OCI-LY7 (cell line): ENCODE results near the gene RBBP8NL. TPM values are rescaled to one million over a fixed set of nuclear protein-coding genes. Genes with fewer than 3 reads are reported as not detected.

Source experiments
- BruUV-seq: library from RNA; stranded (reverse); fragments of 400-500 nt; replicated peaks from 2 replicates; lab custom pipeline; 2021; lab: Mats Ljungman, UMichigan
- CTCF ChIA-PET: fragments of 300-600 bp; sonication (Branson Sonifier 250); formaldehyde crosslinking; loops from one replicate; lab custom pipeline; 2022; ENCODE audit warnings: antibody characterized with exemption; ENCODE audit not compliant: unreplicated experiment; lab: Charles Lee
- POLR2A ChIA-PET: fragments of 300-600 bp; sonication (Branson Sonifier 250); formaldehyde crosslinking; loops from one replicate; lab custom pipeline; 2022; ENCODE audit warnings: antibody characterized with exemption; lab: Charles Lee
- DNase-seq: peaks from one replicate; pipeline ENCODE4 v3.0.0-alpha.2; 2015; ENCODE audit warnings: low spot score
- H2AFZ ChIP-seq: fragments of 200-600 bp; sonication (generic), shearing (Covaris generic); 2 replicates; pipeline ENCODE4 v1.6.1; 2014; ENCODE audit warnings: mild to moderate bottlenecking, antibody characterized with exemption, low read length, moderate library complexity
- H3K27ac ChIP-seq: fragments of 200-600 bp; sonication (generic); 2 replicates; pipeline ENCODE4 v1.5.1; 2014; ENCODE audit warnings: mixed run types, low read depth, mild to moderate bottlenecking, moderate library complexity, low read length, inconsistent platforms; ENCODE audit not compliant: poor library complexity, severe bottlenecking
- H3K36me3 ChIP-seq: fragments of 200-600 bp; sonication (generic); 2 replicates; pipeline ENCODE4 v1.6.1; 2014; ENCODE audit warnings: mild to moderate bottlenecking, antibody characterized with exemption, low read length, moderate library complexity, mixed read lengths; ENCODE audit not compliant: insufficient read depth
- H3K4me1 ChIP-seq: fragments of 200-600 bp; sonication (generic); 2 replicates; pipeline ENCODE4 v1.5.1; 2014; ENCODE audit warnings: mild to moderate bottlenecking, low read length; ENCODE audit not compliant: insufficient read depth, poor library complexity, severe bottlenecking
- H3K4me2 ChIP-seq: fragments of 200-600 bp; sonication (generic); 2 replicates; pipeline ENCODE4 v1.6.1; 2014; ENCODE audit warnings: mild to moderate bottlenecking, low read length
- H3K4me3 ChIP-seq: fragments of 200-600 bp; sonication (generic); 2 replicates; pipeline ENCODE4 v1.5.1; 2014; ENCODE audit warnings: mild to moderate bottlenecking, low read depth, low read length; ENCODE audit not compliant: poor library complexity, severe bottlenecking
- H3K79me2 ChIP-seq: fragments of 200-600 bp; sonication (generic); 2 replicates; pipeline ENCODE4 v1.6.1; 2016; ENCODE audit warnings: low read depth, mild to moderate bottlenecking, low read length, moderate library complexity, mixed read lengths; ENCODE audit not compliant: insufficient read depth
- H3K9me2 ChIP-seq: fragments of 200-600 bp; sonication (generic); 2 replicates; pipeline ENCODE4 v1.6.1; 2016; ENCODE audit warnings: mild to moderate bottlenecking, low read length, mixed read lengths; ENCODE audit not compliant: insufficient read depth
- H3K9me3 ChIP-seq: fragments of 200-600 bp; sonication (generic); 2 replicates; pipeline ENCODE4 v1.6.1; 2014; ENCODE audit warnings: mild to moderate bottlenecking, mixed run types, low read length, mixed read lengths
- H4K20me1 ChIP-seq: fragments of 200-600 bp; sonication (generic); 2 replicates; pipeline ENCODE4 v1.6.1; 2014; ENCODE audit warnings: mild to moderate bottlenecking, antibody characterized with exemption, low read length, moderate library complexity, mixed read lengths; ENCODE audit not compliant: insufficient read depth
- CTCF ChIP-seq: fragments of 200-600 bp; sonication (generic); conservative IDR thresholded peaks from 2 replicates; pipeline ENCODE4 v1.5.1; 2014; ENCODE audit warnings: mild to moderate bottlenecking, antibody characterized with exemption, low read length, moderate library complexity, mixed read lengths
- EZH2phosphoT487 ChIP-seq: fragments of 200-600 bp; sonication (generic); IDR thresholded peaks from 2 replicates; pipeline ENCODE4 v1.6.1; 2018; ENCODE audit warnings: low read depth, borderline replicate concordance, mild to moderate bottlenecking, mixed run types, antibody characterized with exemption, low read length, moderate library complexity, mixed read lengths
- intact Hi-C: fragments of 100-400 bp; cut with micrococcal nuclease; formaldehyde crosslinking; loops from one replicate; pipeline ENCODE4 v1.10.0; 2022; ENCODE audit not compliant: unreplicated experiment
- total RNA-seq, 2 experiments: library from RNA; depleted of rRNA in 1 of 2; stranded (reverse); fragments of >200 nt in 1 of 2; shearing (Covaris generic) in 1 of 2; gene quantifications; 2 replicates each; pipeline ENCODE4 v1.2.3, GENCODE V29; 2014 to 2022

The RBBP8NL gene
- total RNA-seq, 2 experiments from 2014 or later = not detected

DNA sequence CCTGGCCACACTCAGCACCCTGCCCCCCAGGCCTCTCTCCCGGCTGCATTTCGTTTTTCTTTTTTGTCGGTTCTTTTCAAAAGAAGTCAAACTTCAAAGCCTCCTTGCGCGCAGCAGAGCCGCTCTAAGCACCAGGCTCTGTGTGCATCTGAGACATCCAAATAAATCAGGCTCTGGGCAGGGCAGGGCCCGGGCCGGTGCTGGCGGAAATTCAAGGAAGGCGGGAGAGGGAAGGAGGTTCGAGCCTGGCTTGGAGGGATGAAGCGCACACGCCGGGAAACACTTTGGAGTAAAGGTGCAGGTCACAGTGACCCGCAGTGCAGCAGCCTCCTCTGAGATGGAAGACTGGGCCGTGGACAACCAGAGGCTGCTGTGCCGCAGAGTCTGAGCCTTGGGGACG, 42.7 kb upstream of the RBBP8NL start:
- H3K79me2 ChIP-seq = no peaks in the 10 kb centered on the region
- intact Hi-C loops = no loop called here
- H3K27ac ChIP-seq = no peak overlapping the region
- no peaks in the 10 kb centered on the region for H3K36me3 ChIP-seq
- no peak overlapping the region for H3K4me2 ChIP-seq
- no peak for DNase-seq
- no TSS peak for BruUV-seq
- TF ChIP-seq CTCF (no peak), EZH2phosphoT487 (no peak)
- H3K4me1 ChIP-seq = no peaks in the 10 kb centered on the region
- no peaks in the 10 kb centered on the region for H3K9me2 ChIP-seq
- CTCF ChIA-PET = no interaction called here
- H2AFZ ChIP-seq = no peak overlapping the region
- no peaks in the 10 kb centered on the region for H3K9me3 ChIP-seq
- POLR2A ChIA-PET = no interaction called here
- no peak overlapping the region for H3K4me3 ChIP-seq
- H4K20me1 ChIP-seq = no peaks in the 10 kb centered on the region

DNA sequence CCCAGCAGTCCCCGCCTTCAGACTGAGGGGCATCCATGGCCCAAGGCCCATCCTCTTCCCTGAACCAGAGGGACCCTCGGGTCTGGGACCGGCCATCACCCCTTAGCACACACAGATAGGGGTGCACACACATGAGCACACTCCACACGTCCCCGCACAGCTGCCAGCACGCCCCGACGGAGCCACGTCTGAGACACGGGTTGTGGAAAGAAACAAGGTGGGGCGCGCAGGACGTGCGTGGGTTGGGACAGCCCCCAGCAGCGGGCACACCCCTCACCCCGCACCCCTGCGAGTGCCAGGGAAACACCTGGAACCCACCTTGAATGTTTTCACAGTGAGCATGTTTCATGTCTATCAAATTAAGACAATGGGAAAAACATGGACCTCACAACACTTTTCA, 42.0 kb upstream of the RBBP8NL start:
- DNase-seq = no peak
- intact Hi-C loops = no loop called here

More for the DNA sequence above, 42.0 kb upstream of the RBBP8NL start:
- H2AFZ ChIP-seq = no peak overlapping the region
- ChIA-PET CTCF (no interaction called here), POLR2A (no interaction called here)
- H3K4me2 ChIP-seq = no peak overlapping the region
- BruUV-seq = no TSS peak
- no peaks in the 10 kb centered on the region for H3K4me1 ChIP-seq
- no peak for TF ChIP-seq EZH2phosphoT487
- TF ChIP-seq CTCF = no peak
- no peak overlapping the region for H3K27ac ChIP-seq
- no peaks in the 10 kb centered on the region for H3K9me3 ChIP-seq
- no peaks in the 10 kb centered on the region for H3K9me2 ChIP-seq
- H4K20me1 ChIP-seq = no peaks in the 10 kb centered on the region
- H3K79me2 ChIP-seq = no peaks in the 10 kb centered on the region
- no peaks in the 10 kb centered on the region for H3K36me3 ChIP-seq
- H3K4me3 ChIP-seq = no peak overlapping the region
